Measurements from ENCODE around the gene TSPAN14. TPM values are rescaled to one million over a fixed set of nuclear protein-coding genes. Genes with fewer than 3 reads are reported as not detected.

Gene TSPAN14
- total RNA-seq, 2 experiments from 2014 or later, result 17.0 to 33.4 TPM

- Histone ChIP-seq H3K27ac (ENCODE audit: low read depth, low read length, poor library complexity, severe bottlenecking) (no peak overlapping the region), H3K9me2 (ENCODE audit: insufficient read depth, low read length) (no peaks in the 10 kb centered on the region), H3K4me2 (ENCODE audit: low read length) (no peak overlapping the region), H3K36me3 (ENCODE audit: insufficient read depth, low read length) (peaks cover 88% of the 10 kb centered on the region), H3K9me3 (ENCODE audit: low read length) (no peaks in the 10 kb centered on the region), H3K4me3 (ENCODE audit: low read depth, low read length, poor library complexity, severe bottlenecking) (no peak overlapping the region), H3K4me1 (ENCODE audit: insufficient read depth, low read length, poor library complexity, severe bottlenecking) (no peaks in the 10 kb centered on the region), H2AFZ (ENCODE audit: low read length) (no peak overlapping the region), H4K20me1 (ENCODE audit: insufficient read depth, low read length) (no peaks in the 10 kb centered on the region), H3K79me2 (ENCODE audit: insufficient read depth, low read depth, low read length) (no peaks in the 10 kb centered on the region)
- POLR2A ChIA-PET, result interaction anchor here (0.6 kb wide), 1 partner anchor 28 kb away, joined by 3 read pairs; no protein-coding TSS in a partner anchor
- CTCF ChIA-PET (ENCODE audit: unreplicated experiment), result interaction anchor here (0.6 kb wide), 1 partner anchor 10 kb away, joined by 3 read pairs; no protein-coding TSS in a partner anchor
- no peak for TF ChIP-seq EZH2phosphoT487 (IDR thresholded peaks at IDR 0.05; ENCODE audit: borderline replicate concordance, low read depth, low read length)
- TF ChIP-seq, protein P1, sequence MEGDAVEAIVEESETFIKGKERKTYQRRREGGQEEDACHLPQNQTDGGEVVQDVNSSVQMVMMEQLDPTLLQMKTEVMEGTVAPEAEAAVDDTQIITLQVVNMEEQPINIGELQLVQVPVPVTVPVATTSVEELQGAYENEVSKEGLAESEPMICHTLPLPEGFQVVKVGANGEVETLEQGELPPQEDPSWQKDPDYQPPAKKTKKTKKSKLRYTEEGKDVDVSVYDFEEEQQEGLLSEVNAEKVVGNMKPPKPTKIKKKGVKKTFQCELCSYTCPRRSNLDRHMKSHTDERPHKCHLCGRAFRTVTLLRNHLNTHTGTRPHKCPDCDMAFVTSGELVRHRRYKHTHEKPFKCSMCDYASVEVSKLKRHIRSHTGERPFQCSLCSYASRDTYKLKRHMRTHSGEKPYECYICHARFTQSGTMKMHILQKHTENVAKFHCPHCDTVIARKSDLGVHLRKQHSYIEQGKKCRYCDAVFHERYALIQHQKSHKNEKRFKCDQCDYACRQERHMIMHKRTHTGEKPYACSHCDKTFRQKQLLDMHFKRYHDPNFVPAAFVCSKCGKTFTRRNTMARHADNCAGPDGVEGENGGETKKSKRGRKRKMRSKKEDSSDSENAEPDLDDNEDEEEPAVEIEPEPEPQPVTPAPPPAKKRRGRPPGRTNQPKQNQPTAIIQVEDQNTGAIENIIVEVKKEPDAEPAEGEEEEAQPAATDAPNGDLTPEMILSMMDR (conservative IDR thresholded peaks at IDR 0.05; ENCODE audit: low read length), result no peak
- no TSS peak for BruUV-seq (replicated peaks)
- intact Hi-C loops (cut with micrococcal nuclease; ENCODE audit: unreplicated experiment), result no loop called here
- DNase-seq (ENCODE audit: low spot score), result no peak
Measured at GRCh38 chr10:80512031-80512526, 58.0 kb downstream of the TSPAN14 start.

DNA sequence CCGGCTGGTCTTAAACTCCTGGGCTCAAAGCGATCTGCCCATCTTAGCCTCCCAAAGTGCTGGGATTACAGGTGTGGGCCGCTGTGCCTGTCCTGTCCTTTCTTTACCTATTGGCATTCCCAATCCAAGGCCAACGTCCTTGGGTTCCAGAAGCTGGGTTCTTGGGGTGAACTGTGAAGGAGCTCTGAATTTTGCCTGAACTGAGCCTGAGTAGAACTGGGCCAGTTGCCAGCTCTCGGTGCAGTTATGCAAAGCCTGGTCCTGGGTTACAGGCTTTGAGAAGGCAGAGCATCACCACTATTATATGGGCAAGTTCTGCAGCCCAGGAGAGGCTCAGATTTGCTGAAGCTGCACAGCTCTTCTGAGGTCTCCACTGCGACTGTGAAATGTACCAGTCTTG, 59.0 kb downstream of the TSPAN14 start:
- Histone ChIP-seq H3K27ac (ENCODE audit: low read depth, low read length, poor library complexity, severe bottlenecking) (no peak overlapping the region), H3K36me3 (ENCODE audit: insufficient read depth, low read length) (peaks cover 91% of the 10 kb centered on the region), H3K9me2 (ENCODE audit: insufficient read depth, low read length) (no peaks in the 10 kb centered on the region), H2AFZ (ENCODE audit: low read length) (no peak overlapping the region), H3K9me3 (ENCODE audit: low read length) (no peaks in the 10 kb centered on the region), H4K20me1 (ENCODE audit: insufficient read depth, low read length) (no peaks in the 10 kb centered on the region), H3K79me2 (ENCODE audit: insufficient read depth, low read depth, low read length) (no peaks in the 10 kb centered on the region), H3K4me3 (ENCODE audit: low read depth, low read length, poor library complexity, severe bottlenecking) (no peak overlapping the region), H3K4me1 (ENCODE audit: insufficient read depth, low read length, poor library complexity, severe bottlenecking) (no peaks in the 10 kb centered on the region), H3K4me2 (ENCODE audit: low read length) (no peak overlapping the region)
- intact Hi-C loops (cut with micrococcal nuclease; ENCODE audit: unreplicated experiment), result no loop called here
- no peak for TF ChIP-seq EZH2phosphoT487 (IDR thresholded peaks at IDR 0.05; ENCODE audit: borderline replicate concordance, low read depth, low read length)
- TF ChIP-seq, protein P1 (conservative IDR thresholded peaks at IDR 0.05; ENCODE audit: low read length), result no peak
- POLR2A ChIA-PET, result interaction anchor here (0.6 kb wide), 1 partner anchor 1044 kb away, joined by 3 read pairs; no protein-coding TSS in a partner anchor
- DNase-seq (ENCODE audit: low spot score), result no peak
- CTCF ChIA-PET (ENCODE audit: unreplicated experiment), result interaction anchor here (1.3 kb wide), 1 partner anchor 7 kb away, joined by 3 read pairs; no protein-coding TSS in a partner anchor
- no TSS peak for BruUV-seq (replicated peaks)

DNA sequence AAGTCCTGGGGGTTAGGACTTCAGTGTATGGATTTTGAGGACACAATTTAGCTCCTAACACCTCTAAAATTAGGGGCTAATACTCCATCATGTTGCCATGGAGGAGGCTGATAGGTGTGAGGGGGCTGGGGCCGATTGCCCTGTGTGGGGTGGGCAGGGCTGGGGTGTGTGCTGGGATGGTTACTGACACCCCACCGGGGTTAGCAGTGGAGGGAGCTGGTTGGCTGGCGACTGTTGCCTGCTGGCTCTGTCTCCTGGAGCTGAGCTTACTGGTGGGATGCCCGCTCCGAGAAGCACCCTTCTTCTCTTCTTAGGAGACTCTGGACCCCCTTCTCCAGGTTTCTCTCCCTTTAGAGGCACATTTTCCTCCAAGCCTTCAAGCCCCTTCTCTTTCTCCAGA, 61.4 kb downstream of the TSPAN14 start:
- Histone ChIP-seq H3K4me3 (ENCODE audit: low read depth, low read length, poor library complexity, severe bottlenecking) (no peak overlapping the region), H2AFZ (ENCODE audit: low read length) (no peak overlapping the region), H3K36me3 (ENCODE audit: insufficient read depth, low read length) (peaks cover 82% of the 10 kb centered on the region), H4K20me1 (ENCODE audit: insufficient read depth, low read length) (no peaks in the 10 kb centered on the region), H3K9me2 (ENCODE audit: insufficient read depth, low read length) (no peaks in the 10 kb centered on the region), H3K4me1 (ENCODE audit: insufficient read depth, low read length, poor library complexity, severe bottlenecking) (no peaks in the 10 kb centered on the region), H3K27ac (ENCODE audit: low read depth, low read length, poor library complexity, severe bottlenecking) (no peak overlapping the region), H3K9me3 (ENCODE audit: low read length) (no peaks in the 10 kb centered on the region), H3K4me2 (ENCODE audit: low read length) (no peak overlapping the region), H3K79me2 (ENCODE audit: insufficient read depth, low read depth, low read length) (no peaks in the 10 kb centered on the region)
- CTCF ChIA-PET (ENCODE audit: unreplicated experiment), result no interaction called here
- TF ChIP-seq, protein P1 (conservative IDR thresholded peaks at IDR 0.05; ENCODE audit: low read length), result no peak
- TF ChIP-seq EZH2phosphoT487 (IDR thresholded peaks at IDR 0.05; ENCODE audit: borderline replicate concordance, low read depth, low read length), result no peak
- intact Hi-C loops (cut with micrococcal nuclease; ENCODE audit: unreplicated experiment), result no loop called here
- no peak for DNase-seq (ENCODE audit: low spot score)
- no TSS peak for BruUV-seq (replicated peaks)
- POLR2A ChIA-PET, result no interaction called here
